ENCODE data around the gene SLC7A9. TPM values are rescaled to one million over a fixed set of nuclear protein-coding genes. Genes with fewer than 3 reads are reported as not detected.
A peak's percentile ranks its signal among the peaks of the same experiment; 100 is the strongest.

The SLC7A9 gene
- polyA plus RNA-seq, 3 donors: 0.13 TPM; not detected in 2

DNA sequence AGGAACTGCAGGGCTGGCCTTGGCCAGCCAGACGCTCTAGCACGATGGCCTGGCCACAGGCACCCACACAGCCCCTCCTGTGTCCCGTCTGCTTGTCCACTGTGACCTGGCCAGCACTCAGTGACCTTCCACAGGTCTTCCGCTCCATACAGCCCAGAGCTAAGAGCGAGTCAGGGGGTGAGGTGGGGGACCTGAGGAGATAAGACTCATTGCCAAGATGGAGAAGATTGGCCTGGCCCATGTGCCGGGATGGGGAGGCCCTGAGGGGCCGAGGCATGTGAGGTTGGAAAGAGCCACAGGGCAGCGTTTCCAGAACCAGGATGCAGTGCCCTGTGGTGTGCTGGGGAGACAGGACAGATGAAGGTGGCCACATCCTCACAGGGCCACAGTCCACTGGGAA, 10.2 kb upstream of the SLC7A9 start:
- H3K36me3 ChIP-seq (replicated peaks in 1 of 2; ENCODE audit: control insufficient read depth in 1 of 2, insufficient read depth in 2 of 2, low read length in 2 of 2): peaks cover 0 to 2% of the 10 kb centered on the region in 2 donors
- intact Hi-C loops (cut with micrococcal nuclease): no loop called here
- Mint-ChIP-seq H3K36me3 (peaks cover 10 to 11% of the 10 kb centered on the region in 2 donors), H3K27ac (peak overlapping the region in 1 of 7 donors; percentile 25), H3K4me3 (no peak overlapping the region), H3K4me1 (no peaks in the 10 kb centered on the region), H3K27me3 (ENCODE audit: low read depth in 3 of 3) (peaks cover 0 to 3% (median 2%) of the 10 kb centered on the region in 3 donors), H3K9me3 (peaks cover 0 to 1% (median 0%) of the 10 kb centered on the region in 7 donors)
- H3K4me1 ChIP-seq (ENCODE audit: control insufficient read depth in 1 of 2, insufficient read depth in 2 of 2, low read length in 2 of 2): no peaks in the 10 kb centered on the region
- H4K20me1 ChIP-seq (ENCODE audit: insufficient read depth, low read length): no peaks in the 10 kb centered on the region
- H3K9ac ChIP-seq (ENCODE audit: insufficient read depth, low read length, poor library complexity, severe bottlenecking): no peak overlapping the region
- WGBS (ENCODE audit: insufficient coverage): 93% methylated on average over 8 of the region's 8 CpGs
- TF ChIP-seq, protein P1, sequence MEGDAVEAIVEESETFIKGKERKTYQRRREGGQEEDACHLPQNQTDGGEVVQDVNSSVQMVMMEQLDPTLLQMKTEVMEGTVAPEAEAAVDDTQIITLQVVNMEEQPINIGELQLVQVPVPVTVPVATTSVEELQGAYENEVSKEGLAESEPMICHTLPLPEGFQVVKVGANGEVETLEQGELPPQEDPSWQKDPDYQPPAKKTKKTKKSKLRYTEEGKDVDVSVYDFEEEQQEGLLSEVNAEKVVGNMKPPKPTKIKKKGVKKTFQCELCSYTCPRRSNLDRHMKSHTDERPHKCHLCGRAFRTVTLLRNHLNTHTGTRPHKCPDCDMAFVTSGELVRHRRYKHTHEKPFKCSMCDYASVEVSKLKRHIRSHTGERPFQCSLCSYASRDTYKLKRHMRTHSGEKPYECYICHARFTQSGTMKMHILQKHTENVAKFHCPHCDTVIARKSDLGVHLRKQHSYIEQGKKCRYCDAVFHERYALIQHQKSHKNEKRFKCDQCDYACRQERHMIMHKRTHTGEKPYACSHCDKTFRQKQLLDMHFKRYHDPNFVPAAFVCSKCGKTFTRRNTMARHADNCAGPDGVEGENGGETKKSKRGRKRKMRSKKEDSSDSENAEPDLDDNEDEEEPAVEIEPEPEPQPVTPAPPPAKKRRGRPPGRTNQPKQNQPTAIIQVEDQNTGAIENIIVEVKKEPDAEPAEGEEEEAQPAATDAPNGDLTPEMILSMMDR (IDR thresholded peaks at IDR 0.05): no peak
- H3K4me3 ChIP-seq (replicated peaks in 1 of 3; ENCODE audit: low read depth in 2 of 3, low read length in 3 of 3): no peak overlapping the region
- no peaks in the 10 kb centered on the region for H3K79me2 ChIP-seq (ENCODE audit: insufficient read depth, low read length)
- H3K4me2 ChIP-seq (replicated peaks; ENCODE audit: extremely low read depth, low read length, poor library complexity, severe bottlenecking): no peak overlapping the region
- no peak overlapping the region for H3K27ac ChIP-seq (ENCODE audit: low read depth in 1 of 2, low read length in 2 of 2)
- no peaks in the 10 kb centered on the region for H3K9me3 ChIP-seq (replicated peaks in 1 of 2; ENCODE audit: control insufficient read depth in 1 of 2, insufficient read depth in 1 of 2, low read length in 2 of 2)
- H3K27me3 ChIP-seq (ENCODE audit: control insufficient read depth in 2 of 2, insufficient read depth in 2 of 2, low read length in 2 of 2): no peaks in the 10 kb centered on the region
- no peak overlapping the region for H2AFZ ChIP-seq (ENCODE audit: insufficient read depth, low read depth, low read length, poor library complexity, severe bottlenecking)
- DNase-seq: no peak

DNA sequence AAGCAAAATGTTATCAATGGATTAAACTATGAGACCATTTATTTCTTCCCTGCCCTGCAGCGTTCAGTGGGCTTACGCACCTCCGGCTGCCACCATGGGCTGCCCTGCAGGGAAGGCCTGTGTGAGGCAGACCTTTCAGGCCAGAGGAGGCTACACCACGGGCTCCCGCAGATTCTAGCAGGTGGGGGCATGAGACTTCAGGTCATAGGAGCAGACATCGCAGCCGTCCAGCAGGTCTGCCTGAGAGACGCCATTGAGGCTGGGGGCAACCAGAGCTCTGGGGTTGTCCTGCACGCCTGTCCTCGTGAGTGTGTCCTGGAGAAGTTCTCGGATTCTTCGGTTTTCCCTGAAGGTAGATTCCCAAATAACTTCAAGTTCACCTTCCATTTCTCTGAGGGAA, 9.4 kb upstream of the SLC7A9 start:
- Histone ChIP-seq H3K79me2 (ENCODE audit: insufficient read depth, low read length) (no peaks in the 10 kb centered on the region), H3K9me3 (replicated peaks in 1 of 2; ENCODE audit: control insufficient read depth in 1 of 2, insufficient read depth in 1 of 2, low read length in 2 of 2) (no peaks in the 10 kb centered on the region), H4K20me1 (ENCODE audit: insufficient read depth, low read length) (no peaks in the 10 kb centered on the region), H3K27me3 (ENCODE audit: control insufficient read depth in 2 of 2, insufficient read depth in 2 of 2, low read length in 2 of 2) (no peaks in the 10 kb centered on the region), H3K9ac (ENCODE audit: insufficient read depth, low read length, poor library complexity, severe bottlenecking) (no peak overlapping the region), H3K36me3 (replicated peaks in 1 of 2; ENCODE audit: control insufficient read depth in 1 of 2, insufficient read depth in 2 of 2, low read length in 2 of 2) (peaks cover 0 to 2% of the 10 kb centered on the region in 2 donors), H2AFZ (ENCODE audit: insufficient read depth, low read depth, low read length, poor library complexity, severe bottlenecking) (no peak overlapping the region), H3K4me1 (ENCODE audit: control insufficient read depth in 1 of 2, insufficient read depth in 2 of 2, low read length in 2 of 2) (no peaks in the 10 kb centered on the region), H3K4me2 (replicated peaks; ENCODE audit: extremely low read depth, low read length, poor library complexity, severe bottlenecking) (no peak overlapping the region), H3K4me3 (replicated peaks in 1 of 3; ENCODE audit: low read depth in 2 of 3, low read length in 3 of 3) (no peak overlapping the region), H3K27ac (ENCODE audit: low read depth in 1 of 2, low read length in 2 of 2) (no peak overlapping the region)
- intact Hi-C loops (cut with micrococcal nuclease): no loop called here
- H3K36me3 Mint-ChIP-seq: peaks cover 10 to 11% of the 10 kb centered on the region in 2 donors
- WGBS (ENCODE audit: insufficient coverage): 95% methylated on average over 9 of the region's 12 CpGs
- DNase-seq: no peak
- H3K27me3 Mint-ChIP-seq (ENCODE audit: low read depth in 3 of 3): peaks cover 0 to 3% (median 2%) of the 10 kb centered on the region in 3 donors
- TF ChIP-seq, protein P1 (IDR thresholded peaks at IDR 0.05): no peak
- H3K4me3 Mint-ChIP-seq: no peak overlapping the region
- H3K9me3 Mint-ChIP-seq: peaks cover 0 to 2% (median 0%) of the 10 kb centered on the region in 7 donors
- no peak overlapping the region for H3K27ac Mint-ChIP-seq
- H3K4me1 Mint-ChIP-seq: no peaks in the 10 kb centered on the region

Measured in CD14-positive monocyte (primary cell).